NCI-H2107 (cell line): Measurements from ENCODE around the gene BFSP1.

ENCODE experiments used
- DNase-seq: peaks from one replicate; lab custom pipeline; 2025; lab: John Stamatoyannopoulos, UW

Gene BFSP1

GRCh38 chr20:17465236-17465635 lies 65.9 kb downstream of the BFSP1 start:
- DNase-seq, result no peak

DNA sequence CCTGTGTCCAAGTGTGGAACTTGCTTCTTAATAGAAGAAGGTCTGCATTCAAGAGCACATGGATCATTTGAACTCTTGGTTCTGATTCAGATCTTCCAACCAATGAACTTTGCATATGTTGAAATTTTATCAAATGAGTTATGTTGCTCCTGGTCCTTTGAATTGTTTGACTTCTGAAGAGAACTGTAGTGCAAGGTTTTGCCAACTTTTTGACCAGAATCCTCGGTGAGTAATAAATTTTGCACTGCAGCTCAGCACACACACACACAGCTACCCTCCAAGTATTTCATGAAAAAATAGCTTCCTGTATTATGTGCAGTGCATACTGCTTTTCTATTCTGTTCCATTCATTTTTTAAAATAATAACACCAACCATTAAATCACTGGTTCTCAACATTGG lies 67.5 kb downstream of the BFSP1 start:
- no peak for DNase-seq

DNA sequence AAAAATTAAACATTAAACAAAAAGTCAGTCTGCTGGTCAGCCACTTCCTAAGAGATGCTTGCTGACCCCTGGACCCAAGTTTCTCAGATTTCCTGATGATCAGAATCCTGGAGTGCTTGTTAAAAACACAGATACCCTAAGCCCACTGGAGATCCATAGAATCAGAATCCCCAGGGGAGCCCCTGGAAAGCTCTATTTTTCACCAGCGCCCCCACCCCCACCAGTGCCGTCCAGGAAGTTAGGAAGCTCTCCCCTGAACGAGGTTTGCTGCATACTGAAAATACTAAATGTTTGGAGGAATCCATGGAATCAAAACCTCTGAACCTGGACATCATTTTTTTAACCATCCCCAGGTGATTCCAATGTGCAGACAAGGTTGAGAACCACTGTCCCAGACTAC lies 69.2 kb downstream of the BFSP1 start:
- no peak for DNase-seq

- no peak for DNase-seq
Observed at GRCh38 chr20:17460119-17460518, 71.1 kb downstream of the BFSP1 start.

GRCh38 chr20:17457588-17458190 lies 73.5 kb downstream of the BFSP1 start:
- no peak for DNase-seq

GRCh38 chr20:17457079-17457478 lies 74.1 kb downstream of the BFSP1 start:
- DNase-seq, result no peak

- DNase-seq, result no peak
Observed at GRCh38 chr20:17456279-17456678, 74.9 kb downstream of the BFSP1 start.

GRCh38 chr20:17453592-17453991 lies 77.6 kb downstream of the BFSP1 start:
- DNase-seq, result no peak

DNA sequence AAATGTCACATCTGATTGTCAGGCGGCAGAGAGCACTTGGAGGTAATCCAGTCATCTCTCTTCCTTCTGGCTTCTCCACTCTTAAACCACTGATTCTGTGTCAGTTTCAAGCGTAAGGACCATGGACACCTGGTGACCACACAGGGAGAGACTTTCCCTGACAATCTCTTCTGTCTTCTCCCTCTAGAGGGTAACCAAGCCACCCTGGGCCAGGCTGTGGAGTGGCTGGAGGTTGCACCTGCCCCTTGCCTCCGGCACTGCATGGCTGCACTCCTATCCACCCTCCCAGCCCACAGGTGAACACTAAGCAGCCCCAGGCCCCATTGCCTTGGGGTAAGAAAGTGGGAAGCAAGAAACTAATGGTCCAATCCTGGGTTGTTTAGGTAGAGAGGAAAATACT lies 78.7 kb downstream of the BFSP1 start:
- no peak for DNase-seq

- DNase-seq, result no peak
Observed at GRCh38 chr20:17449031-17449430, 82.1 kb downstream of the BFSP1 start.

DNA sequence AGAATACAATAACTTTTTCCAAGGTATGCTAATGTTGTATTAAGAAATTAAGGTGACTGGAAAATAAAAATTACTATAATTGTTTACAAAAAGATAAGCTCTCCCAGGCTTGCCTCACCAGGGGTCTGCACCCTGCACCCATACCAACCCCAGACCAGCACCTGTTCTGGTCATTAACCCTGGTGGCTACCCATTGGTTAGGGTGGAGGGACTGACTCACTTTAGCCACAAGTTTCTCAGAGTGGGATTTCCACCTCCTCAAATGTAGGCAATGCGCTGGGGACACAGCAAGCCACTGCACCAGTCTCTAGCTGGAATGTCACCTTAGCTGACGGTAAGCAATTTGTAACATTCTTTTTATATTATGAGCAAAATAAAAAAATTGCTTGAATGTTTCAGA lies 83.1 kb downstream of the BFSP1 start:
- DNase-seq, result no peak

DNA sequence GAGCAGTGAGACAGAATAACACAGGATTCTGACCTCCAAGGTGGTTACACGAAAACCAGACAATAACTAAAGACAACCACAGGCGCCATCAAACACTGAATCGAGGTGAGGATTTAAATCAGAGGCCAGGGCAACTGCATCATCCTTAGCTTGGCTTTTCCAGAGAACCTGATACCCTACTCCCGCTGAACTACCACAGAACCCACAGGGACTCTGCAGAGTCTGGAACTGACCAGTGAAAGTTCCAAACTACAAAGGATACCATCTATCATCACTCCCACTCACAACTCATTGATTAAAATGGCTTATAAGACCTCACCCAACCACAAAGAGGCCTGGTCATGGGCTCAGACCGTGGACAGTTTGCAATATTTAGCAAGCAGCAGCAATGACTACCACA lies 85.0 kb downstream of the BFSP1 start:
- no peak for DNase-seq

GRCh38 chr20:17445543-17445942 lies 85.6 kb downstream of the BFSP1 start:
- no peak for DNase-seq

- DNase-seq, result no peak
Observed at GRCh38 chr20:17444091-17444490, 87.1 kb downstream of the BFSP1 start.
